ENCODE results near the gene NOXO1.

Gene NOXO1, protein sequence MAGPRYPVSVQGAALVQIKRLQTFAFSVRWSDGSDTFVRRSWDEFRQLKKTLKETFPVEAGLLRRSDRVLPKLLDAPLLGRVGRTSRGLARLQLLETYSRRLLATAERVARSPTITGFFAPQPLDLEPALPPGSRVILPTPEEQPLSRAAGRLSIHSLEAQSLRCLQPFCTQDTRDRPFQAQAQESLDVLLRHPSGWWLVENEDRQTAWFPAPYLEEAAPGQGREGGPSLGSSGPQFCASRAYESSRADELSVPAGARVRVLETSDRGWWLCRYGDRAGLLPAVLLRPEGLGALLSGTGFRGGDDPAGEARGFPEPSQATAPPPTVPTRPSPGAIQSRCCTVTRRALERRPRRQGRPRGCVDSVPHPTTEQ

DNA sequence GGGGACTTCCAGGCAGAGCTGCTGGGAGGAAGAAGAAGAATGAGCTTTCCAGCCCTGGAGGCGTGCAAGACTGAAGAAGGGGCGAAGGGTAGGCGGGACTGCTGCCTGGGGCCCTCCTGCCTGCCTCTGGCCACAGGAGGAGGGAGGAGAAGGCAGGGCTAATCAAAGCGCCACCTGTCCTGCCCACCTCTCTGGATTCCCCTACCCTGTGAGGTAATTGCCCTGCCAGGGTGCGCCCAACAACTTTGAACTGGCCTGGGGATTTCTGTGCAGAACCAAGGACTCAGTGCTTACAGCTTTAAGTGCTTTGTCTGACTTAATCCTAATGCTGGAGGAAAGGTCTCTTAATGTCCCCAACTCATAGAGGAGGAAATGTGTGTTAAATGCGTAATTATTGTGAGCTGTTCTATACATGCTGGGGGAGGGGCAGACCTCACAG lies at the start of gene NOXO1:
Gene NOXO1, minus strand, starts transcription at position 72 of the 439 bp plus-strand sequence. CDS start 290 bp downstream, outside the sequence.
- Histone ChIP-seq H3K4me2 (ENCODE audit: insufficient read depth, low read length) (no peak within 1 kb of the TSS), H3K4me1 (ENCODE audit: insufficient read depth, low read length) (peaks cover 24% of the 10 kb centered on the region), H3K27me3 (ENCODE audit: insufficient read depth, low read length, poor library complexity) (peaks cover 14% of the 10 kb centered on the region), H3K27ac (ENCODE audit: low read length) (no peak within 1 kb of the TSS), H2AFZ (ENCODE audit: low read depth, low read length) (no peak within 1 kb of the TSS), H3K36me3 (ENCODE audit: insufficient read depth, low read length) (peaks cover 43% of the 10 kb centered on the region), H3K79me2 (ENCODE audit: insufficient read depth, low read length) (peaks cover 18% of the 10 kb centered on the region), H3K9me3 (ENCODE audit: insufficient read depth, low read length, severe bottlenecking) (no peaks in the 10 kb centered on the region), H4K20me1 (ENCODE audit: insufficient read depth, low read length) (peaks cover 4% of the 10 kb centered on the region; the same call in 1 of the 2 replicates), H3K4me3 (ENCODE audit: low read depth in 1 of 2, low read length in 2 of 2) (no peak within 1 kb of the TSS), H3K9ac (ENCODE audit: low read depth, low read length) (no peak within 1 kb of the TSS)
- TF ChIP-seq EZH2 (IDR thresholded peaks at IDR 0.05; ENCODE audit: borderline replicate concordance, low read depth, low read length, severe bottlenecking) = no peak
- TF ChIP-seq, protein P1, sequence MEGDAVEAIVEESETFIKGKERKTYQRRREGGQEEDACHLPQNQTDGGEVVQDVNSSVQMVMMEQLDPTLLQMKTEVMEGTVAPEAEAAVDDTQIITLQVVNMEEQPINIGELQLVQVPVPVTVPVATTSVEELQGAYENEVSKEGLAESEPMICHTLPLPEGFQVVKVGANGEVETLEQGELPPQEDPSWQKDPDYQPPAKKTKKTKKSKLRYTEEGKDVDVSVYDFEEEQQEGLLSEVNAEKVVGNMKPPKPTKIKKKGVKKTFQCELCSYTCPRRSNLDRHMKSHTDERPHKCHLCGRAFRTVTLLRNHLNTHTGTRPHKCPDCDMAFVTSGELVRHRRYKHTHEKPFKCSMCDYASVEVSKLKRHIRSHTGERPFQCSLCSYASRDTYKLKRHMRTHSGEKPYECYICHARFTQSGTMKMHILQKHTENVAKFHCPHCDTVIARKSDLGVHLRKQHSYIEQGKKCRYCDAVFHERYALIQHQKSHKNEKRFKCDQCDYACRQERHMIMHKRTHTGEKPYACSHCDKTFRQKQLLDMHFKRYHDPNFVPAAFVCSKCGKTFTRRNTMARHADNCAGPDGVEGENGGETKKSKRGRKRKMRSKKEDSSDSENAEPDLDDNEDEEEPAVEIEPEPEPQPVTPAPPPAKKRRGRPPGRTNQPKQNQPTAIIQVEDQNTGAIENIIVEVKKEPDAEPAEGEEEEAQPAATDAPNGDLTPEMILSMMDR (IDR thresholded peaks at IDR 0.05; ENCODE audit: borderline replicate concordance, extremely low read depth, low read length, poor library complexity, severe bottlenecking) = no peak
- no peak for ATAC-seq (ENCODE audit: insufficient read depth, low read depth)
- no peak for DNase-seq

DNA sequence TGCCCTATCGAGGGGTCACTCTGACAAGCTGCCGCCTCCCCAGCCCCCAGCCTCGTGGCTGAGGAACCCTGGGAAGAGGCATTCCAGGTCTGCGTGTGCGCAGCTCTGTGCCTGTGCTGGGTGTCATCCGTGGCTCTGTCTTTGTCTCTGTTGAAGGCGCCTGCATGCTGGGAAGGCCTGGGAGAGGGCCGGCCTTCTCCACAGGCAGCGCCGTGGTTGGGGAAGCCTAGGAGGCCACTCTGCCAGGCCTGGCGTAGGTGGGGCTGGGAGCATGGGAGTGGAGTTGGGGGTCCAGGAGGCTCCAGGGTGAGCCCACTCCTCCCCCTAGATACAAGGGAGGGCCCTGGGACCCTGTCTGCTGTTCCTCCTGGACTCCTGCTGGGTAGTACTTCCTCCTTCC lies 48.8 kb upstream of the NOXO1 start:
- H3K27ac ChIP-seq (ENCODE audit: low read length) = no peak overlapping the region
- no peak overlapping the region for H3K4me2 ChIP-seq (ENCODE audit: insufficient read depth, low read length)
- H2AFZ ChIP-seq (ENCODE audit: low read depth, low read length) = no peak overlapping the region
- peaks cover 10% of the 10 kb centered on the region for H4K20me1 ChIP-seq (ENCODE audit: insufficient read depth, low read length)
- H3K27me3 ChIP-seq (ENCODE audit: insufficient read depth, low read length, poor library complexity) = peaks cover 33% of the 10 kb centered on the region
- TF ChIP-seq, protein P1 (IDR thresholded peaks at IDR 0.05; ENCODE audit: borderline replicate concordance, extremely low read depth, low read length, poor library complexity, severe bottlenecking) = no peak
- TF ChIP-seq EZH2 (IDR thresholded peaks at IDR 0.05; ENCODE audit: borderline replicate concordance, low read depth, low read length, severe bottlenecking) = no peak
- ATAC-seq (ENCODE audit: insufficient read depth, low read depth) = no peak
- DNase-seq = no peak
- H3K36me3 ChIP-seq (ENCODE audit: insufficient read depth, low read length) = no peaks in the 10 kb centered on the region
- no peak overlapping the region for H3K4me3 ChIP-seq (ENCODE audit: low read depth in 1 of 2, low read length in 2 of 2)
- no peaks in the 10 kb centered on the region for H3K79me2 ChIP-seq (ENCODE audit: insufficient read depth, low read length)
- no peak overlapping the region for H3K9ac ChIP-seq (ENCODE audit: low read depth, low read length)
- no peaks in the 10 kb centered on the region for H3K9me3 ChIP-seq (ENCODE audit: insufficient read depth, low read length, severe bottlenecking)
- H3K4me1 ChIP-seq (ENCODE audit: insufficient read depth, low read length) = peaks cover 2% of the 10 kb centered on the region; the same call in 1 of the 2 replicates

DNA sequence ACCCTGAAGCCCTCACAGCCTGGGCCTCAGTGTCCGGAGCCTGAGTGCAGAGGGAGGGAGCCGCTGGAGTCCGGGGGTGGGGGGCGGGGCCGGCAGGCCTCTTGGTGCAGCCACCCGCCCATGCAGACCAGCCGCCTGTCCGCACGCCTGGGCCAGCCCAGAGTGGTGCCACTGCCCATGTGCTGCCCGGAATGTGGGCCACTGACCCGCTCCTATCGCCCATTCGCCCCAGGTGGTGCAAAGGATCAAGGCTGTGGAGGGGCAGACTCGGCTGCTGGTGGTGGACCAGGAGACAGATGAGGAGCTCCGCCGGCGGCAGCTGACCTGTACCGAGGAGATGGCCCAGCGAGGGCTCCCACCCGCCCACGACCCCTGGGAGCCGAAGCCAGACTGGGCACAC lies 48.1 kb upstream of the NOXO1 start:
- H3K36me3 ChIP-seq (ENCODE audit: insufficient read depth, low read length) = no peaks in the 10 kb centered on the region
- TF ChIP-seq EZH2 (IDR thresholded peaks at IDR 0.05; ENCODE audit: borderline replicate concordance, low read depth, low read length, severe bottlenecking) = no peak
- TF ChIP-seq, protein P1 (IDR thresholded peaks at IDR 0.05; ENCODE audit: borderline replicate concordance, extremely low read depth, low read length, poor library complexity, severe bottlenecking) = no peak
- H3K27me3 ChIP-seq (ENCODE audit: insufficient read depth, low read length, poor library complexity) = peaks cover 33% of the 10 kb centered on the region
- H3K4me2 ChIP-seq (ENCODE audit: insufficient read depth, low read length) = no peak overlapping the region
- no peaks in the 10 kb centered on the region for H3K79me2 ChIP-seq (ENCODE audit: insufficient read depth, low read length)
- H4K20me1 ChIP-seq (ENCODE audit: insufficient read depth, low read length) = peaks cover 10% of the 10 kb centered on the region
- H3K27ac ChIP-seq (ENCODE audit: low read length) = no peak overlapping the region
- DNase-seq (no peak), ATAC-seq (ENCODE audit: insufficient read depth, low read depth) (no peak)
- peaks cover 2% of the 10 kb centered on the region; the same call in 1 of the 2 replicates for H3K4me1 ChIP-seq (ENCODE audit: insufficient read depth, low read length)
- H3K9ac ChIP-seq (ENCODE audit: low read depth, low read length) = no peak overlapping the region
- H3K4me3 ChIP-seq (ENCODE audit: low read depth in 1 of 2, low read length in 2 of 2) = no peak overlapping the region
- H2AFZ ChIP-seq (ENCODE audit: low read depth, low read length) = no peak overlapping the region
- no peaks in the 10 kb centered on the region for H3K9me3 ChIP-seq (ENCODE audit: insufficient read depth, low read length, severe bottlenecking)

Data from DND-41 (cell line).